ENCODE measurements around the gene CADPS. TPM values are rescaled to one million over a fixed set of nuclear protein-coding genes. Genes with fewer than 3 reads are reported as not detected.

The CADPS gene
- total and polyA plus RNA-seq, 4 donors: 0.13 to 3.6 (median 0.49) TPM

GRCh38 chr3:62548528-62549205, 326.5 kb downstream of the CADPS start:
- TF ChIP-seq CTCF (IDR thresholded peaks at IDR 0.05; ENCODE audit: control extremely low read depth, extremely low read depth): no peak
- ATAC-seq (ENCODE audit: insufficient read depth, low FRiP score): no peak
- no peak for DNase-seq
- H3K27me3 ChIP-seq (ENCODE audit: control insufficient read depth in 3 of 3, insufficient read depth in 3 of 3, low read length in 2 of 3): peaks cover 0 to 23% (median 20%) of the 10 kb centered on the region in 3 donors
- no peaks in the 10 kb centered on the region for H3K9me3 ChIP-seq (ENCODE audit: control insufficient read depth in 4 of 4, insufficient read depth in 3 of 4, low read length in 3 of 4)
- H3K36me3 ChIP-seq (ENCODE audit: control insufficient read depth in 4 of 4, insufficient read depth in 4 of 4, low read length in 4 of 4): peaks cover 0 to 2% (median 0%) of the 10 kb centered on the region in 4 donors
- no peaks in the 10 kb centered on the region for H3K4me1 ChIP-seq (ENCODE audit: control insufficient read depth in 5 of 5, insufficient read depth in 5 of 5, low read length in 5 of 5)
- WGBS, 2 donors: 59 to 61% methylated on average over 2 of the region's 2 CpGs
- no peak overlapping the region for H3K27ac ChIP-seq (ENCODE audit: low read depth in 1 of 2, low read length in 1 of 2)
- no peak overlapping the region for H3K4me3 ChIP-seq
- H3K9ac ChIP-seq (ENCODE audit: insufficient read depth in 1 of 2, low read length in 2 of 2): no peak overlapping the region

GRCh38 chr3:62546266-62546665, 328.9 kb downstream of the CADPS start:
- TF ChIP-seq CTCF (IDR thresholded peaks at IDR 0.05; ENCODE audit: control extremely low read depth, extremely low read depth): no peak
- no peak for DNase-seq
- Histone ChIP-seq H3K4me1 (ENCODE audit: control insufficient read depth in 5 of 5, insufficient read depth in 5 of 5, low read length in 5 of 5) (no peaks in the 10 kb centered on the region), H3K9ac (ENCODE audit: insufficient read depth in 1 of 2, low read length in 2 of 2) (no peak overlapping the region), H3K4me3 (no peak overlapping the region), H3K27ac (ENCODE audit: low read depth in 1 of 2, low read length in 1 of 2) (no peak overlapping the region), H3K27me3 (ENCODE audit: control insufficient read depth in 3 of 3, insufficient read depth in 3 of 3, low read length in 2 of 3) (peaks cover 0 to 22% (median 18%) of the 10 kb centered on the region in 3 donors), H3K9me3 (ENCODE audit: control insufficient read depth in 4 of 4, insufficient read depth in 3 of 4, low read length in 3 of 4) (no peaks in the 10 kb centered on the region), H3K36me3 (ENCODE audit: control insufficient read depth in 4 of 4, insufficient read depth in 4 of 4, low read length in 4 of 4) (peaks cover 0 to 2% (median 0%) of the 10 kb centered on the region in 4 donors)
- no peak for ATAC-seq (ENCODE audit: insufficient read depth, low FRiP score)
- WGBS, 2 donors: 83 to 90% methylated on average over 7 of the region's 7 CpGs

GRCh38 chr3:62542185-62542584, 333.0 kb downstream of the CADPS start:
- no peak for DNase-seq
- 86 to 90% methylated on average over 2 of the region's 2 CpGs for WGBS, 2 donors
- peaks cover 0 to 2% (median 0%) of the 10 kb centered on the region in 4 donors for H3K36me3 ChIP-seq (ENCODE audit: control insufficient read depth in 4 of 4, insufficient read depth in 4 of 4, low read length in 4 of 4)
- no peak overlapping the region for H3K9ac ChIP-seq (ENCODE audit: insufficient read depth in 1 of 2, low read length in 2 of 2)
- H3K4me1 ChIP-seq (ENCODE audit: control insufficient read depth in 5 of 5, insufficient read depth in 5 of 5, low read length in 5 of 5): no peaks in the 10 kb centered on the region
- ATAC-seq (ENCODE audit: insufficient read depth, low FRiP score): no peak
- TF ChIP-seq CTCF (IDR thresholded peaks at IDR 0.05; ENCODE audit: control extremely low read depth, extremely low read depth): no peak
- no peak overlapping the region for H3K27ac ChIP-seq (ENCODE audit: low read depth in 1 of 2, low read length in 1 of 2)
- no peak overlapping the region for H3K4me3 ChIP-seq
- peaks cover 0 to 14% (median 13%) of the 10 kb centered on the region in 3 donors for H3K27me3 ChIP-seq (ENCODE audit: control insufficient read depth in 3 of 3, insufficient read depth in 3 of 3, low read length in 2 of 3)
- H3K9me3 ChIP-seq (ENCODE audit: control insufficient read depth in 4 of 4, insufficient read depth in 3 of 4, low read length in 3 of 4): no peaks in the 10 kb centered on the region

Data from lung (tissue), 12 donors.